ENCODE results near the gene VTN.

Gene VTN

GRCh38 chr17:28385406-28385805 is 15.3 kb upstream of the VTN start:
- Histone ChIP-seq H3K4me3 (ENCODE audit: low read length in 2 of 2) (peak overlapping the region; percentile 86 to 87), H3K27ac (ENCODE audit: low read depth in 2 of 2, low read length in 2 of 2) (peak overlapping the region; percentile 9 to 86), H3K9me3 (ENCODE audit: control insufficient read depth in 2 of 2, low read length in 2 of 2) (no peaks in the 10 kb centered on the region), H3K4me1 (ENCODE audit: control insufficient read depth in 2 of 2, insufficient read depth in 2 of 2, low read length in 2 of 2) (peaks cover 0 to 11% of the 10 kb centered on the region in 2 donors), H3K36me3 (ENCODE audit: control insufficient read depth in 2 of 2, insufficient read depth in 2 of 2, low read length in 2 of 2) (peaks cover 6 to 11% of the 10 kb centered on the region in 2 donors), H3K27me3 (ENCODE audit: control insufficient read depth in 2 of 2, insufficient read depth in 2 of 2, low read length in 2 of 2) (no peaks in the 10 kb centered on the region), H3K9ac (ENCODE audit: low read depth in 1 of 2, low read length in 2 of 2) (peak overlapping the region in 1 of 2 donors; percentile 40)

- H3K4me3 ChIP-seq (ENCODE audit: low read length in 2 of 2): peak overlapping the region; percentile 86 to 87
- H3K27me3 ChIP-seq (ENCODE audit: control insufficient read depth in 2 of 2, insufficient read depth in 2 of 2, low read length in 2 of 2): no peaks in the 10 kb centered on the region
- H3K36me3 ChIP-seq (ENCODE audit: control insufficient read depth in 2 of 2, insufficient read depth in 2 of 2, low read length in 2 of 2): peaks cover 6 to 10% of the 10 kb centered on the region in 2 donors
- H3K27ac ChIP-seq (ENCODE audit: low read depth in 2 of 2, low read length in 2 of 2): peak overlapping the region; percentile 86 to 89
- H3K4me1 ChIP-seq (ENCODE audit: control insufficient read depth in 2 of 2, insufficient read depth in 2 of 2, low read length in 2 of 2): peaks cover 0 to 11% of the 10 kb centered on the region in 2 donors
- H3K9ac ChIP-seq (ENCODE audit: low read depth in 1 of 2, low read length in 2 of 2): peak overlapping the region; percentile 81 to 84
- no peaks in the 10 kb centered on the region for H3K9me3 ChIP-seq (ENCODE audit: control insufficient read depth in 2 of 2, low read length in 2 of 2)
Measured at GRCh38 chr17:28385037-28385400, 14.9 kb upstream of the VTN start.

- H3K27ac ChIP-seq (ENCODE audit: low read depth in 2 of 2, low read length in 2 of 2): peak overlapping the region; percentile 86 to 89
- H3K4me1 ChIP-seq (ENCODE audit: control insufficient read depth in 2 of 2, insufficient read depth in 2 of 2, low read length in 2 of 2): peaks cover 0 to 11% of the 10 kb centered on the region in 2 donors
Measured at GRCh38 chr17:28384281-28385036, 14.4 kb upstream of the VTN start.

GRCh38 chr17:28381141-28381825 is 11.2 kb upstream of the VTN start:
- Histone ChIP-seq H3K9ac (ENCODE audit: low read depth in 1 of 2, low read length in 2 of 2) (no peak overlapping the region), H3K4me3 (ENCODE audit: low read length in 2 of 2) (peak overlapping the region in 1 of 2 donors; percentile 13)

More at GRCh38 chr17:28384281-28385036, 14.4 kb upstream of the VTN start:
- no peaks in the 10 kb centered on the region for H3K27me3 ChIP-seq (ENCODE audit: control insufficient read depth in 2 of 2, insufficient read depth in 2 of 2, low read length in 2 of 2)
- no peaks in the 10 kb centered on the region for H3K9me3 ChIP-seq (ENCODE audit: control insufficient read depth in 2 of 2, low read length in 2 of 2)
- H3K36me3 ChIP-seq (ENCODE audit: control insufficient read depth in 2 of 2, insufficient read depth in 2 of 2, low read length in 2 of 2): peaks cover 3 to 6% of the 10 kb centered on the region in 2 donors
- H3K4me3 ChIP-seq (ENCODE audit: low read length in 2 of 2): peak overlapping the region; percentile 86 to 87
- H3K9ac ChIP-seq (ENCODE audit: low read depth in 1 of 2, low read length in 2 of 2): peak overlapping the region; percentile 81 to 84

GRCh38 chr17:28379814-28380801 is 10.0 kb upstream of the VTN start:
- Histone ChIP-seq H3K27me3 (ENCODE audit: control insufficient read depth in 2 of 2, insufficient read depth in 2 of 2, low read length in 2 of 2) (no peaks in the 10 kb centered on the region), H3K9ac (ENCODE audit: low read depth in 1 of 2, low read length in 2 of 2) (no peak overlapping the region), H3K27ac (ENCODE audit: low read depth in 2 of 2, low read length in 2 of 2) (no peak overlapping the region), H3K4me1 (ENCODE audit: control insufficient read depth in 2 of 2, insufficient read depth in 2 of 2, low read length in 2 of 2) (peaks cover 0 to 6% of the 10 kb centered on the region in 2 donors), H3K9me3 (ENCODE audit: control insufficient read depth in 2 of 2, low read length in 2 of 2) (no peaks in the 10 kb centered on the region), H3K36me3 (ENCODE audit: control insufficient read depth in 2 of 2, insufficient read depth in 2 of 2, low read length in 2 of 2) (no peaks in the 10 kb centered on the region), H3K4me3 (ENCODE audit: low read length in 2 of 2) (no peak overlapping the region)

More at GRCh38 chr17:28381141-28381825, 11.2 kb upstream of the VTN start:
- Histone ChIP-seq H3K27me3 (ENCODE audit: control insufficient read depth in 2 of 2, insufficient read depth in 2 of 2, low read length in 2 of 2) (no peaks in the 10 kb centered on the region), H3K36me3 (ENCODE audit: control insufficient read depth in 2 of 2, insufficient read depth in 2 of 2, low read length in 2 of 2) (no peaks in the 10 kb centered on the region), H3K4me1 (ENCODE audit: control insufficient read depth in 2 of 2, insufficient read depth in 2 of 2, low read length in 2 of 2) (peaks cover 0 to 11% of the 10 kb centered on the region in 2 donors), H3K9me3 (ENCODE audit: control insufficient read depth in 2 of 2, low read length in 2 of 2) (no peaks in the 10 kb centered on the region), H3K27ac (ENCODE audit: low read depth in 2 of 2, low read length in 2 of 2) (no peak overlapping the region)

GRCh38 chr17:28372945-28373274 is 2.8 kb upstream of the VTN start:
- H3K27ac ChIP-seq (ENCODE audit: low read depth in 2 of 2, low read length in 2 of 2): no peak overlapping the region
- peaks cover 7 to 9% of the 10 kb centered on the region in 2 donors for H3K4me1 ChIP-seq (ENCODE audit: control insufficient read depth in 2 of 2, insufficient read depth in 2 of 2, low read length in 2 of 2)
- H3K27me3 ChIP-seq (ENCODE audit: control insufficient read depth in 2 of 2, insufficient read depth in 2 of 2, low read length in 2 of 2): peaks cover 7 to 9% of the 10 kb centered on the region in 2 donors
- H3K36me3 ChIP-seq (ENCODE audit: control insufficient read depth in 2 of 2, insufficient read depth in 2 of 2, low read length in 2 of 2): no peaks in the 10 kb centered on the region
- H3K4me3 ChIP-seq (ENCODE audit: low read length in 2 of 2): peak overlapping the region; percentile 4 to 69
- no peak overlapping the region for H3K9ac ChIP-seq (ENCODE audit: low read depth in 1 of 2, low read length in 2 of 2)
- no peaks in the 10 kb centered on the region for H3K9me3 ChIP-seq (ENCODE audit: control insufficient read depth in 2 of 2, low read length in 2 of 2)

GRCh38 chr17:28372203-28372944 is 2.3 kb upstream of the VTN start:
- peaks cover 7 to 9% of the 10 kb centered on the region in 2 donors for H3K27me3 ChIP-seq (ENCODE audit: control insufficient read depth in 2 of 2, insufficient read depth in 2 of 2, low read length in 2 of 2)
- H3K36me3 ChIP-seq (ENCODE audit: control insufficient read depth in 2 of 2, insufficient read depth in 2 of 2, low read length in 2 of 2): no peaks in the 10 kb centered on the region
- peak overlapping the region; percentile 23 to 32 for H3K27ac ChIP-seq (ENCODE audit: low read depth in 2 of 2, low read length in 2 of 2)
- peak overlapping the region; percentile 61 to 69 for H3K4me3 ChIP-seq (ENCODE audit: low read length in 2 of 2)
- H3K9ac ChIP-seq (ENCODE audit: low read depth in 1 of 2, low read length in 2 of 2): peak overlapping the region; percentile 17 to 49
- no peaks in the 10 kb centered on the region for H3K9me3 ChIP-seq (ENCODE audit: control insufficient read depth in 2 of 2, low read length in 2 of 2)
- peaks cover 7 to 9% of the 10 kb centered on the region in 2 donors for H3K4me1 ChIP-seq (ENCODE audit: control insufficient read depth in 2 of 2, insufficient read depth in 2 of 2, low read length in 2 of 2)

GRCh38 chr17:28371245-28372202 is 1.4 kb upstream of the VTN start, which contains the start of gene SARM1:
Gene SARM1, plus strand, starts transcription at chr17:28371694. Its CDS starts 339 bp downstream, at chr17:28372033.
- H3K9ac ChIP-seq (ENCODE audit: low read depth in 1 of 2, low read length in 2 of 2): peak within 1 kb of the TSS; percentile 17 to 49
- H3K4me1 ChIP-seq (ENCODE audit: control insufficient read depth in 2 of 2, insufficient read depth in 2 of 2, low read length in 2 of 2): peaks cover 7 to 9% of the 10 kb centered on the region in 2 donors
- peak within 1 kb of the TSS; percentile 23 to 56 for H3K27ac ChIP-seq (ENCODE audit: low read depth in 2 of 2, low read length in 2 of 2)
- H3K27me3 ChIP-seq (ENCODE audit: control insufficient read depth in 2 of 2, insufficient read depth in 2 of 2, low read length in 2 of 2): peaks cover 7 to 9% of the 10 kb centered on the region in 2 donors
- no peaks in the 10 kb centered on the region for H3K9me3 ChIP-seq (ENCODE audit: control insufficient read depth in 2 of 2, low read length in 2 of 2)
- H3K4me3 ChIP-seq (ENCODE audit: low read length in 2 of 2): peak within 1 kb of the TSS; percentile 61 to 69
- H3K36me3 ChIP-seq (ENCODE audit: control insufficient read depth in 2 of 2, insufficient read depth in 2 of 2, low read length in 2 of 2): no peaks in the 10 kb centered on the region
